ENCODE results near the gene PRELP.
"Not testable (repeated sequence)": the region's sequence is repeated elsewhere in the genome, so short reads cannot be mapped to it uniquely, and the experiment has no call there.

Gene PRELP

GRCh38 chr1:203451836-203452784, 23.5 kb upstream of the PRELP start:
- H3K27ac ChIP-seq = no peak overlapping the region

GRCh38 chr1:203453016-203453415, 22.6 kb upstream of the PRELP start:
- Histone ChIP-seq H3K4me3 (no peak overlapping the region), H3K27ac (no peak overlapping the region)

More at GRCh38 chr1:203451836-203452784, 23.5 kb upstream of the PRELP start:
- no peak overlapping the region for H3K4me3 ChIP-seq

GRCh38 chr1:203453616-203454015, 22.0 kb upstream of the PRELP start:
- Histone ChIP-seq H3K27ac (no peak overlapping the region), H3K4me3 (no peak overlapping the region)

GRCh38 chr1:203454986-203455471, 20.6 kb upstream of the PRELP start:
- H3K27ac ChIP-seq = peak overlapping the region in 1 of 21 experiments; percentile 5
- H3K4me3 ChIP-seq = no peak overlapping the region

- Histone ChIP-seq H3K27ac (no peak overlapping the region), H3K4me3 (no peak overlapping the region)
Measured at GRCh38 chr1:203455706-203456105, 19.9 kb upstream of the PRELP start.

GRCh38 chr1:203456577-203456976, 19.0 kb upstream of the PRELP start:
- Histone ChIP-seq H3K27ac (no peak overlapping the region), H3K4me3 (no peak overlapping the region)

GRCh38 chr1:203458078-203458477, 17.5 kb upstream of the PRELP start:
- H3K27ac ChIP-seq = no peak overlapping the region
- H3K4me3 ChIP-seq = no peak overlapping the region

GRCh38 chr1:203459671-203460201, 15.9 kb upstream of the PRELP start:
- Histone ChIP-seq H3K27ac (no peak overlapping the region), H3K4me3 (no peak overlapping the region)

GRCh38 chr1:203461717-203462116, 13.9 kb upstream of the PRELP start:
- Histone ChIP-seq H3K27ac (no peak overlapping the region), H3K4me3 (no peak overlapping the region)

- Histone ChIP-seq H3K4me3 (no peak overlapping the region), H3K27ac (no peak overlapping the region)
Measured at GRCh38 chr1:203462143-203462542, 13.5 kb upstream of the PRELP start.

- H3K27ac ChIP-seq = peak overlapping the region in 15 of 21 experiments; percentile 7 to 87 (median 67)
Measured at GRCh38 chr1:203462878-203463277, 12.7 kb upstream of the PRELP start.

GRCh38 chr1:203463469-203464062, 12.0 kb upstream of the PRELP start:
- Histone ChIP-seq H3K27ac (peak overlapping the region in 18 of 21 experiments; percentile 7 to 87 (median 66)), H3K4me3 (no peak overlapping the region)

More at GRCh38 chr1:203462878-203463277, 12.7 kb upstream of the PRELP start:
- no peak overlapping the region for H3K4me3 ChIP-seq

- Histone ChIP-seq H3K27ac (peak overlapping the region in 17 of 21 experiments; percentile 20 to 87 (median 65)), H3K4me3 (no peak overlapping the region)
Measured at GRCh38 chr1:203464226-203464625, 11.4 kb upstream of the PRELP start.

- Histone ChIP-seq H3K4me3 (no peak overlapping the region), H3K27ac (peak overlapping the region in 12 of 21 experiments; percentile 12 to 87 (median 66))
Measured at GRCh38 chr1:203464743-203465142, 10.9 kb upstream of the PRELP start.

GRCh38 chr1:203465146-203465798, 10.3 kb upstream of the PRELP start:
- no peak overlapping the region for H3K4me3 ChIP-seq
- H3K27ac ChIP-seq = peak overlapping the region in 14 of 21 experiments; percentile 14 to 87 (median 56)

- Histone ChIP-seq H3K27ac (peak overlapping the region in 15 of 21 experiments; percentile 2 to 87 (median 54)), H3K4me3 (no peak overlapping the region)
Measured at GRCh38 chr1:203465948-203466347, 9.7 kb upstream of the PRELP start.

- not testable (repeated sequence) for H3K4me3 ChIP-seq
- H3K27ac ChIP-seq = peak overlapping the region in 8 of 21 experiments; percentile 0 to 87 (median 49)
Measured at GRCh38 chr1:203466906-203467549, 8.6 kb upstream of the PRELP start.

- Histone ChIP-seq H3K27ac (peak overlapping the region in 4 of 21 experiments; percentile 0 to 87 (median 49)), H3K4me3 (no peak overlapping the region)
Measured at GRCh38 chr1:203467550-203467921, 8.1 kb upstream of the PRELP start.

- Histone ChIP-seq H3K27ac (peak overlapping the region in 1 of 21 experiments; percentile 16), H3K4me3 (no peak overlapping the region)
Measured at GRCh38 chr1:203468326-203468725, 7.3 kb upstream of the PRELP start.

All from skin epidermis (tissue), 12 donors.